HEK293 (cell line): ENCODE results near the gene P2RX4.

Experiments
- CTCF ChIA-PET: fragments of 350-600 bp; formaldehyde crosslinking; extraction: SDS; loops from one replicate; lab custom pipeline; 2021; ENCODE audit warnings: antibody characterized with exemption; lab: Yijun Ruan, JAX
- POLR2A ChIA-PET: fragments of 300-600 bp; formaldehyde crosslinking; extraction: SDS; loops from one replicate; lab custom pipeline; 2020; ENCODE audit warnings: antibody characterized with exemption, inconsistent platforms; lab: Yijun Ruan, JAX
- H3K27ac ChIP-seq: fragments of 200-500 bp; sonication (Bioruptor generic); 2 replicates; pipeline ENCODE4 v1.5.1; 2014; ENCODE audit warnings: low read depth, low read length, control low read depth, inconsistent platforms; ENCODE audit errors: extremely low read depth
- H3K36me3 ChIP-seq, 2 experiments: fragments of 200-500 bp in 1 of 2; sonication (Bioruptor generic) in 1 of 2; 1 replicate in 1 of 2; 2 replicates in 1 of 2; pipeline ENCODE4 v1.5.1; 2014 to 2017; ENCODE audit warnings: inconsistent platforms in 2 of 2, low read length in 2 of 2; ENCODE audit not compliant: control insufficient read depth in 2 of 2, insufficient read depth in 1 of 2
- H3K4me1 ChIP-seq: fragments of 200-500 bp; sonication (Bioruptor generic); 2 replicates; pipeline ENCODE4 v1.5.1; 2014; ENCODE audit warnings: mild to moderate bottlenecking, low read length, inconsistent platforms; ENCODE audit not compliant: control insufficient read depth, insufficient read depth
- H3K4me3 ChIP-seq: 2 replicates; pipeline ENCODE4 v1.5.1; 2011; ENCODE audit warnings: low read depth, mild to moderate bottlenecking, control low read depth, low read length, moderate library complexity
- H3K9me3 ChIP-seq: fragments of 200-500 bp; sonication (Bioruptor generic); 2 replicates; pipeline ENCODE4 v1.5.1; 2014; ENCODE audit warnings: low read depth, low read length, inconsistent platforms; ENCODE audit not compliant: control insufficient read depth, insufficient read depth
- BCL11A ChIP-seq: fragments of 450-650 bp; formaldehyde crosslinking; IDR thresholded peaks from 2 replicates; pipeline ENCODE4 v1.5.1; 2016; ENCODE audit warnings: low read depth, missing biosample characterization, missing genetic modification characterization
- MZF1 ChIP-seq: fragments of 450-650 bp; formaldehyde crosslinking; IDR thresholded peaks from 2 replicates; pipeline ENCODE4 v1.5.1; 2017; ENCODE audit warnings: missing biosample characterization, missing genetic modification characterization, borderline replicate concordance
- SCRT2 ChIP-seq: fragments of 450-650 bp; formaldehyde crosslinking; IDR thresholded peaks from 2 replicates; pipeline ENCODE4 v1.5.1; 2016; ENCODE audit warnings: missing biosample characterization, missing genetic modification characterization
- ZBTB8A ChIP-seq: fragments of 450-650 bp; formaldehyde crosslinking; IDR thresholded peaks from 2 replicates; pipeline ENCODE4 v1.5.1; 2016; ENCODE audit warnings: missing biosample characterization, missing genetic modification characterization
- ZFP3 ChIP-seq: fragments of 450-650 bp; formaldehyde crosslinking; IDR thresholded peaks from 2 replicates; pipeline ENCODE4 v1.5.1; 2016; ENCODE audit warnings: low read depth, missing biosample characterization, missing genetic modification characterization
- ZNF10 ChIP-seq: fragments of 450-650 bp; formaldehyde crosslinking; IDR thresholded peaks from 2 replicates; pipeline ENCODE4 v1.5.1; 2017; ENCODE audit warnings: missing biosample characterization, missing genetic modification characterization
- ZNF2 ChIP-seq: fragments of 450-650 bp; formaldehyde crosslinking; IDR thresholded peaks from 2 replicates; pipeline ENCODE4 v1.5.1; 2016; ENCODE audit warnings: missing biosample characterization, missing genetic modification characterization
- ZNF223 ChIP-seq: fragments of 450-650 bp; formaldehyde crosslinking; IDR thresholded peaks from 2 replicates; pipeline ENCODE4 v1.5.1; 2016; ENCODE audit warnings: missing biosample characterization, missing genetic modification characterization
- ZNF239 ChIP-seq: fragments of 450-650 bp; formaldehyde crosslinking; IDR thresholded peaks from 2 replicates; pipeline ENCODE4 v1.5.1; 2016; ENCODE audit warnings: missing biosample characterization, missing genetic modification characterization
- ZNF24 ChIP-seq: fragments of 450-650 bp; formaldehyde crosslinking; IDR thresholded peaks from 2 replicates; pipeline ENCODE4 v1.5.1; 2016; ENCODE audit warnings: missing biosample characterization, missing genetic modification characterization
- ZNF426 ChIP-seq: fragments of 450-650 bp; formaldehyde crosslinking; IDR thresholded peaks from 2 replicates; pipeline ENCODE4 v1.5.1; 2017; ENCODE audit warnings: missing biosample characterization, missing genetic modification characterization, mild to moderate bottlenecking, inconsistent platforms, moderate library complexity
- ZNF558 ChIP-seq: fragments of 450-650 bp; formaldehyde crosslinking; IDR thresholded peaks from 2 replicates; pipeline ENCODE4 v1.5.1; 2016; ENCODE audit warnings: missing biosample characterization, missing genetic modification characterization
- ZNF560 ChIP-seq: fragments of 450-650 bp; formaldehyde crosslinking; IDR thresholded peaks from 2 replicates; pipeline ENCODE4 v1.5.1; 2017; ENCODE audit warnings: missing biosample characterization, missing genetic modification characterization, borderline replicate concordance
- ZNF670 ChIP-seq: fragments of 450-650 bp; formaldehyde crosslinking; IDR thresholded peaks from 2 replicates; pipeline ENCODE4 v1.5.1; 2016; ENCODE audit warnings: missing biosample characterization, missing genetic modification characterization, low read depth
- ZSCAN23 ChIP-seq: fragments of 450-650 bp; formaldehyde crosslinking; IDR thresholded peaks from 2 replicates; pipeline ENCODE4 v1.5.1; 2016; ENCODE audit warnings: missing biosample characterization, missing genetic modification characterization
- TF ChIP-seq, protein P1 (sequence below): fragments of 450-650 bp; formaldehyde crosslinking; IDR thresholded peaks from 2 replicates; pipeline ENCODE4 v1.5.1; 2016; ENCODE audit warnings: missing biosample characterization, missing genetic modification characterization
- TF ChIP-seq, protein P2 (sequence below): fragments of 450-650 bp; formaldehyde crosslinking; IDR thresholded peaks from 2 replicates; pipeline ENCODE4 v1.5.1; 2017; ENCODE audit warnings: missing biosample characterization, missing genetic modification characterization
- TF ChIP-seq, protein P3 (sequence below): fragments of 450-650 bp; formaldehyde crosslinking; IDR thresholded peaks from 2 replicates; pipeline ENCODE4 v1.5.1; 2017; ENCODE audit warnings: missing biosample characterization, missing genetic modification characterization
- TF ChIP-seq, protein P4 (sequence below): fragments of 450-650 bp; formaldehyde crosslinking; IDR thresholded peaks from 2 replicates; pipeline ENCODE4 v1.5.1; 2016; ENCODE audit warnings: missing biosample characterization, missing genetic modification characterization, low read depth
- TF ChIP-seq, protein P5 (sequence below): fragments of 450-650 bp; formaldehyde crosslinking; IDR thresholded peaks from 2 replicates; pipeline ENCODE4 v1.5.0; 2017; ENCODE audit warnings: missing biosample characterization, missing genetic modification characterization, borderline replicate concordance

The P2RX4 gene, protein sequence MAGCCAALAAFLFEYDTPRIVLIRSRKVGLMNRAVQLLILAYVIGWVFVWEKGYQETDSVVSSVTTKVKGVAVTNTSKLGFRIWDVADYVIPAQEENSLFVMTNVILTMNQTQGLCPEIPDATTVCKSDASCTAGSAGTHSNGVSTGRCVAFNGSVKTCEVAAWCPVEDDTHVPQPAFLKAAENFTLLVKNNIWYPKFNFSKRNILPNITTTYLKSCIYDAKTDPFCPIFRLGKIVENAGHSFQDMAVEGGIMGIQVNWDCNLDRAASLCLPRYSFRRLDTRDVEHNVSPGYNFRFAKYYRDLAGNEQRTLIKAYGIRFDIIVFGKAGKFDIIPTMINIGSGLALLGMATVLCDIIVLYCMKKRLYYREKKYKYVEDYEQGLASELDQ

DNA sequence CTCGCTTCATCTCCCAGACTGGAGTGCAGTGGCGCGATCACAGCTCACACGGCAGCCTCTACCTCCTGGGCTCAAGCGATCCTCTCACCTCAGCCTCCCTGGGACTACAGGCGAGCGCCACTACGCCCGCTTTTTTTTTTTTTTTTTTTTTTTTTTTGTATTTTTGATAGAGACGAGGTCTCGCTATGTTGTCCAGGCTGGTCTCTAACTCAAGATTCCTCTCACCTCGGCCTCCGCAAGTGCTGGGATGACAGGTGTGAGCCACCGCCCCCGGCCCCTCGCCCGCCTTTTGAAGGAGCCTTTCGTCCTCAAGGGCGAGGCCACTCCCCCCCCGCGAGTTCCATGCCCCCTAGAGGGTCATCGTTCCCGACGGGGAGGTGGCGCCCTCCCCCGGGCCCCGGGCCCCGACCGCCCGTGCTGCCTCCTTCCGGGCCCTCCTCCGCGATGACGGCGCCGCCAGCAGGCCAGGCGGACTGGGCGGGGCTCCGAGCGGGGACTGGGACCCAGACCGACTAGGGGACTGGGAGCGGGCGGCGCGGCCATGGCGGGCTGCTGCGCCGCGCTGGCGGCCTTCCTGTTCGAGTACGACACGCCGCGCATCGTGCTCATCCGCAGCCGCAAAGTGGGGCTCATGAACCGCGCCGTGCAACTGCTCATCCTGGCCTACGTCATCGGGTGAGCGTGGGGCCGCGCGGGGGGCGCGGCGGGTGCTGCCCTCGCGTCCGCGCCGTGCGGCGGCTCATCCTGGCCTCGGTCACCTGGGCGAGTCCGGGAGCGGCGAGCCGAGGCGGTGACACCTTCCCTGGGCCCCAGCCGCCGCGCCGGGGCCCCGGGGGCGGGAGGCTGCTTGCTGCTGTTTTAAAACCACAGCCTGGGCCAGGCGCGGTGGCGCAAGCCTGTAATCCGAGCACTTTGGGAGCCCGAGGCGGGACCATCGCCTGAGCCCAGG, at the start of gene P2RX4:
TSS of gene P2RX4 (plus strand) at position 506 of the 949 bp plus-strand sequence. CDS start at position 542, 36 bp downstream.
- CTCF ChIA-PET = interaction anchor here (0.7 to 1.0 kb wide), 2 partner anchors 13 to 21 kb away, joined by 4 to 5 read pairs; no protein-coding TSS in a partner anchor
- Histone ChIP-seq H3K36me3 (peaks cover 3 to 8% of the 10 kb centered on the region in 2 experiments; a peak in 2 of 3 replicates), H3K9me3 (no peaks in the 10 kb centered on the region), H3K4me3 (peak within 1 kb of the TSS; percentile 77), H3K4me1 (no peaks in the 10 kb centered on the region), H3K27ac (peak within 1 kb of the TSS; percentile 90)
- POLR2A ChIA-PET = interaction anchor here (0.9 kb wide), 1 partner anchor 15 kb away, joined by 3 read pairs; no protein-coding TSS in a partner anchor
- TF ChIP-seq ZNF426 = no peak
- TF ChIP-seq ZFP3 = no peak
- TF ChIP-seq ZNF24 (tag by site-specific recombination) = no peak
- TF ChIP-seq SCRT2 = 0 out of 2 replicates have a peak, but pooled peaks have one; percentile 15
- TF ChIP-seq ZNF239 (tag by site-specific recombination) = no peak
- TF ChIP-seq ZNF670 (tag by site-specific recombination) = no peak
- peak; percentile 98 for TF ChIP-seq ZBTB8A (tag by site-specific recombination)
- TF ChIP-seq ZNF2 = 0 out of 2 replicates have a peak, but pooled peaks have one; percentile 12
- TF ChIP-seq, protein P1, sequence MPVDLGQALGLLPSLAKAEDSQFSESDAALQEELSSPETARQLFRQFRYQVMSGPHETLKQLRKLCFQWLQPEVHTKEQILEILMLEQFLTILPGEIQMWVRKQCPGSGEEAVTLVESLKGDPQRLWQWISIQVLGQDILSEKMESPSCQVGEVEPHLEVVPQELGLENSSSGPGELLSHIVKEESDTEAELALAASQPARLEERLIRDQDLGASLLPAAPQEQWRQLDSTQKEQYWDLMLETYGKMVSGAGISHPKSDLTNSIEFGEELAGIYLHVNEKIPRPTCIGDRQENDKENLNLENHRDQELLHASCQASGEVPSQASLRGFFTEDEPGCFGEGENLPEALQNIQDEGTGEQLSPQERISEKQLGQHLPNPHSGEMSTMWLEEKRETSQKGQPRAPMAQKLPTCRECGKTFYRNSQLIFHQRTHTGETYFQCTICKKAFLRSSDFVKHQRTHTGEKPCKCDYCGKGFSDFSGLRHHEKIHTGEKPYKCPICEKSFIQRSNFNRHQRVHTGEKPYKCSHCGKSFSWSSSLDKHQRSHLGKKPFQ (tag by site-specific recombination) = no peak
- TF ChIP-seq BCL11A = 0 out of 2 replicates have a peak, but pooled peaks have one; percentile 29
- no peak for TF ChIP-seq ZNF223 (tag by site-specific recombination)
- TF ChIP-seq, protein P2, sequence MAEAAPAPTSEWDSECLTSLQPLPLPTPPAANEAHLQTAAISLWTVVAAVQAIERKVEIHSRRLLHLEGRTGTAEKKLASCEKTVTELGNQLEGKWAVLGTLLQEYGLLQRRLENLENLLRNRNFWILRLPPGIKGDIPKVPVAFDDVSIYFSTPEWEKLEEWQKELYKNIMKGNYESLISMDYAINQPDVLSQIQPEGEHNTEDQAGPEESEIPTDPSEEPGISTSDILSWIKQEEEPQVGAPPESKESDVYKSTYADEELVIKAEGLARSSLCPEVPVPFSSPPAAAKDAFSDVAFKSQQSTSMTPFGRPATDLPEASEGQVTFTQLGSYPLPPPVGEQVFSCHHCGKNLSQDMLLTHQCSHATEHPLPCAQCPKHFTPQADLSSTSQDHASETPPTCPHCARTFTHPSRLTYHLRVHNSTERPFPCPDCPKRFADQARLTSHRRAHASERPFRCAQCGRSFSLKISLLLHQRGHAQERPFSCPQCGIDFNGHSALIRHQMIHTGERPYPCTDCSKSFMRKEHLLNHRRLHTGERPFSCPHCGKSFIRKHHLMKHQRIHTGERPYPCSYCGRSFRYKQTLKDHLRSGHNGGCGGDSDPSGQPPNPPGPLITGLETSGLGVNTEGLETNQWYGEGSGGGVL = peak; percentile 80
- TF ChIP-seq, protein P3, sequence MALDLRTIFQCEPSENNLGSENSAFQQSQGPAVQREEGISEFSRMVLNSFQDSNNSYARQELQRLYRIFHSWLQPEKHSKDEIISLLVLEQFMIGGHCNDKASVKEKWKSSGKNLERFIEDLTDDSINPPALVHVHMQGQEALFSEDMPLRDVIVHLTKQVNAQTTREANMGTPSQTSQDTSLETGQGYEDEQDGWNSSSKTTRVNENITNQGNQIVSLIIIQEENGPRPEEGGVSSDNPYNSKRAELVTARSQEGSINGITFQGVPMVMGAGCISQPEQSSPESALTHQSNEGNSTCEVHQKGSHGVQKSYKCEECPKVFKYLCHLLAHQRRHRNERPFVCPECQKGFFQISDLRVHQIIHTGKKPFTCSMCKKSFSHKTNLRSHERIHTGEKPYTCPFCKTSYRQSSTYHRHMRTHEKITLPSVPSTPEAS (tag by site-specific recombination) = no peak
- TF ChIP-seq MZF1 (tag by site-specific recombination) = no peak
- TF ChIP-seq, protein P4, sequence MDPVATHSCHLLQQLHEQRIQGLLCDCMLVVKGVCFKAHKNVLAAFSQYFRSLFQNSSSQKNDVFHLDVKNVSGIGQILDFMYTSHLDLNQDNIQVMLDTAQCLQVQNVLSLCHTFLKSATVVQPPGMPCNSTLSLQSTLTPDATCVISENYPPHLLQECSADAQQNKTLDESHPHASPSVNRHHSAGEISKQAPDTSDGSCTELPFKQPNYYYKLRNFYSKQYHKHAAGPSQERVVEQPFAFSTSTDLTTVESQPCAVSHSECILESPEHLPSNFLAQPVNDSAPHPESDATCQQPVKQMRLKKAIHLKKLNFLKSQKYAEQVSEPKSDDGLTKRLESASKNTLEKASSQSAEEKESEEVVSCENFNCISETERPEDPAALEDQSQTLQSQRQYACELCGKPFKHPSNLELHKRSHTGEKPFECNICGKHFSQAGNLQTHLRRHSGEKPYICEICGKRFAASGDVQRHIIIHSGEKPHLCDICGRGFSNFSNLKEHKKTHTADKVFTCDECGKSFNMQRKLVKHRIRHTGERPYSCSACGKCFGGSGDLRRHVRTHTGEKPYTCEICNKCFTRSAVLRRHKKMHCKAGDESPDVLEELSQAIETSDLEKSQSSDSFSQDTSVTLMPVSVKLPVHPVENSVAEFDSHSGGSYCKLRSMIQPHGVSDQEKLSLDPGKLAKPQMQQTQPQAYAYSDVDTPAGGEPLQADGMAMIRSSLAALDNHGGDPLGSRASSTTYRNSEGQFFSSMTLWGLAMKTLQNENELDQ (tag by site-specific recombination) = no peak
- TF ChIP-seq, protein P5, sequence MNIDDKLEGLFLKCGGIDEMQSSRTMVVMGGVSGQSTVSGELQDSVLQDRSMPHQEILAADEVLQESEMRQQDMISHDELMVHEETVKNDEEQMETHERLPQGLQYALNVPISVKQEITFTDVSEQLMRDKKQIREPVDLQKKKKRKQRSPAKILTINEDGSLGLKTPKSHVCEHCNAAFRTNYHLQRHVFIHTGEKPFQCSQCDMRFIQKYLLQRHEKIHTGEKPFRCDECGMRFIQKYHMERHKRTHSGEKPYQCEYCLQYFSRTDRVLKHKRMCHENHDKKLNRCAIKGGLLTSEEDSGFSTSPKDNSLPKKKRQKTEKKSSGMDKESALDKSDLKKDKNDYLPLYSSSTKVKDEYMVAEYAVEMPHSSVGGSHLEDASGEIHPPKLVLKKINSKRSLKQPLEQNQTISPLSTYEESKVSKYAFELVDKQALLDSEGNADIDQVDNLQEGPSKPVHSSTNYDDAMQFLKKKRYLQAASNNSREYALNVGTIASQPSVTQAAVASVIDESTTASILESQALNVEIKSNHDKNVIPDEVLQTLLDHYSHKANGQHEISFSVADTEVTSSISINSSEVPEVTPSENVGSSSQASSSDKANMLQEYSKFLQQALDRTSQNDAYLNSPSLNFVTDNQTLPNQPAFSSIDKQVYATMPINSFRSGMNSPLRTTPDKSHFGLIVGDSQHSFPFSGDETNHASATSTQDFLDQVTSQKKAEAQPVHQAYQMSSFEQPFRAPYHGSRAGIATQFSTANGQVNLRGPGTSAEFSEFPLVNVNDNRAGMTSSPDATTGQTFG = no peak
- no peak for TF ChIP-seq ZNF560 (tag by site-specific recombination)
- TF ChIP-seq ZSCAN23 = no peak
- TF ChIP-seq ZNF10 (tag by site-specific recombination) = 0 out of 2 replicates have a peak, but pooled peaks have one; percentile 9
- TF ChIP-seq ZNF558 (tag by site-specific recombination) = no peak
